Medulla oblongata (tissue), 1 donor: ENCODE data around the gene AK9.

Experiments used
- DNase-seq: peaks from one replicate; pipeline ENCODE4 v3.0.0-alpha.2; 2015; ENCODE audit errors: extremely low spot score

The AK9 gene

DNA sequence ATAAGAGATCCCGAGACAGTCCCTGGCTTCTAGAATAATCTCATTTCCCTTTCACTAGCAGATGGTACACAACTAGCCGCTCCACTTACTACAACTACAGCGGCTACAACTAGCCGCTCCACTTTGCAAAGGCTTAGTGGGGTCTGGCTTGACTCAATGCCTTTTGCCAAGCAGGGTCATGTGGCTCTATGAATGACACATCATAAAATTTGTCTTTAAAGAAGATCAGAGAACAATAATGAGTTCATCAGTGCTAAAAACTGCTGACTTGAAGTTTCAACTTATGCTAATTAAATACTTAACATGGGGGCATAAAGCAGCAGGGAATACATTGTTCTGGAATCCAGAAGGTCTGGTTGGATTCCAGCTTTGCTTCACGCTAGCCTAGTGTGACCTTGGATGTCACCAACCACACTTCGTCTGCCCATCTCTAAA, 233.4 kb downstream of the AK9 start:
- DNase-seq = no peak

DNA sequence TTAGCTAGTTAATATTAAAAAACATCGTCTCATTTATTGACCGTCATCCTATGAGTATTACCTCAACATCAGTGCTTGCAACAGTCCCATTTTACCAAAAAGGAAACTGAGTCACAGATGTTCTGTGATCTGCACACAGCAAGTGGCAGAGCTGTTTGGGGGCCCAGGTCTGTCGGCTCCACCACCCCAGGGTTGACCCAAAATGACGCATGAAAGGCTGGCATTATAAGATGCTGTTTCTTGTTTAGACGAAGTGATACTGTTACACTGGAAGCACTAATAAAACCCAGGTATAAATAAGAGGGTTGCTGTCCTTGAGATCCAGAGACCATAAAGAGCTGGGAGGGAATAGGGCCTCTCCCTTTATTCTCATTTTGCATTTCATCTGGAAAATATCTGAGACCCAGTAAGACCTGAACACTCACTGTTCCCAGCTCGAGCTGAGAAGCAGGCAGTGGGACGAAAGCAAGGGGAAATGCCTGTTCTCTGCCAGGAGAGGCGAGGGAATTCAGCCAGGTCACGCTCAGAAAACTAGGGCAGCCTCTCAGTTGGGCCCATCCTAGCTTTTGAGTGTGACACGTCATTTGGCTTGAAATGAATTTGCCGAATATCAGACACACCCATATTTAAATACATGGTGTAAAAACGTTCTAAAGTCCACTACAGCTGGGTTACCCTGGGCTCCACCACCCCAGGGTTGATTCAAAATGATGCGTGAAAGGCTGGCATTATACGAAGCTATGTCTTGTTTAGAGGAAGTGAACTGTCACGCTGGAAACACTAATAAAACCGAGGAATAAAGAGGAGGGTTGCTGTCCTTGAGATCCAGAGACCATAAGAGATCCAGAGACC, 234.1 kb downstream of the AK9 start:
- DNase-seq = peak; percentile 75

DNA sequence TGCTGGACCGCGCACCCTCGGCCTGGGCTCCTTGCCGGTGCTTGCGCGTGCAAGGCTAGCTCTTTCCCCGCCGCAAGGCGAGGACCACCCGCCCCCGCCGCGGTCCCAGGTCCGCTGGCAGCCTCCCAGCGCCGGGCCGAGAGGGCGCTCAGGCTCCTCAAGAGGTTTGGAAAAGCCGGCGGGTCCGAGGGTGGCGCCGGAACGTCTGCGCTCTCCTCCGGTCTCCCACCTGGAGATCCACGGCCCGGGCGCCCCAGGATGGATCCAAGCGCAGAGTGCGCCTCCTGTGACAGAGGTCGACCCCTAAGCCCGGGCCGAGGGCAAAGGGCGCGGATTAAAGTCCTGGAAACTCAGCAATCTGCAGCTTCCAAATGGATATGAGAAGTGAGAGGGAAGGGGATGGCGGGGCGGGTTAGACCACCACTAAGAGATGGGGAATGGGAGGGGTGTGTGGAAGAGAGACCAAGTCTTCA, 234.9 kb downstream of the AK9 start:
- no peak for DNase-seq

DNA sequence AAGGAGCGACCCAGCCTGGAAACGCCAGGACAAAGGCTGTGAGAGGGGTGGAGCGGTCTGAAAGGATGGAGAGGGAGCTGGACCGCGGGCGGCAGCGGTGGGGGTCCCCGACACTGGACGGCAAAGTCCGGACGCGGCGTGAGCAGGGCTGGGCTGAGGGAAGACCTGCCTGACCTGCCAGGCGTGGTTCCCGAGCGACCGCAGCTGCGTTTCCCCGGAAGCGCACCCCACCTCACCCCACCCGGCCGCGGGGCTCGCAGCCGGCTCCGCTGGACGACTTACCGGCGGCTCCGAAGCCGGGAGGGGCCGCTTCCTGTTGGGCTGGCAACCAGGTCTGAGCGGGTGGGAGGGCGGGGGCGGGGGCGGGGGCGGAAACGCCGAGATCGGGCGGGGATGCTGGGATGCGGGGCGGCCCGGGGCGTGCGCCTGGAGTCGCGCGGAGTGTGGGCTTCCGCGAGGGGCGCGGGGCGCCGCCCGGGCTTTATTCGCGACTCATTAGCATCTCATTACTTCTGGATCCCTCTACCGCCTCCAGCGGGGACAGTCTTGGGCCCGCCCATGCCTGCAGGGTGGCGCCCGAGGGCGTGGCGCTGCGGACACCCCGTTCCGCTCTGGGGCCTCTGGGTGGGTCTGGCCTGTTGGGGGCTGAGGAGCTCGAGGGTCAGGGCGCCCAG, 235.4 kb downstream of the AK9 start, which contains the start of gene MICAL1:
TSS of gene MICAL1 (minus strand) at position 336 of the 674 bp plus-strand sequence. CDS start 1,576 bp downstream, outside the sequence.
- DNase-seq = peak; percentile 72

DNA sequence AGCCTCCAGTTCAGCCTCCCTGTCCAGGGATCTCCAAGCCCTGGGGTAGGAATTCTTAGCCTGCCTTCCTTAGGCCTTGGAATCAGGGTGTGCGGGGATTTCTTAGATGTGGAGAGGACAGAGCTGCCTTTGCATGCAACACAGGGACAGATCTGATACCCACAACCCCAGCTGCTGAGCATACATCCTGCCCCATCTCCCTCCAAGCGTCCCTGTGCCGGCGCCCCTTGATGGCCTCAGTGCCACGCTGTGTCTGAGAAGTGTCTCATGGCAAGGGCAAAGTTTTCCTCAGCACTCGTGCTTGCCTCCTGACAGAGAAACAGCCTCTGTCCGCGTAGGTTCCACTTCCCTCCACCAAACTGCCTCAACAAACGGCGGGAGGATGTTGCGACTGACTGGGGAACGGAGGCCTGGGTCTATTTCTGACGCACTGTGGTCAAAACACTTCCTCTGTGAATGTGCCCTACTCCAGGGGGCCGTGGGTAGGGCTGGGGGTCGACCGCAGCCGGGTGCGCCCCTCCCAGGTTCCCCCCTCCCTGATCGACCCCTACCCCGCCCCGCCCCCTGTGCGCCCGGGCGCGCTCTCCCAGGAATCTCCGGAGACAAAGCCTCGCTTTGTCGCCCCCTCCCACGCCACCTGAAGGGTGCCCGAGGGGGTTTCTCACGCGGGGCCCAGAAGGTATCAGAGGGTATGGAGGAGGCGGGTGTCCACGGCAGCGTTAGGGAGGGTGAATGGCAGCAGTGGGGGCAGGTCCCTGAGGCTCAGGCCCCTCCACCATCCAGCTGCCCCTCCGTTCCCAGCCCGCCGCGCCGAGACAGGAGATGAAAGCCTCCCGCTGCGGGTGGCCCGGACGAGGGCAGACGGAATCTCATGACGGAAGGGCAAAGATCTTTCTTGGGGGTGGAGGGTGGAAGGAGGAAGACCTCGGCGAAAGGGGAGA, 236.2 kb downstream of the AK9 start:
- peak; percentile 86 for DNase-seq

DNA sequence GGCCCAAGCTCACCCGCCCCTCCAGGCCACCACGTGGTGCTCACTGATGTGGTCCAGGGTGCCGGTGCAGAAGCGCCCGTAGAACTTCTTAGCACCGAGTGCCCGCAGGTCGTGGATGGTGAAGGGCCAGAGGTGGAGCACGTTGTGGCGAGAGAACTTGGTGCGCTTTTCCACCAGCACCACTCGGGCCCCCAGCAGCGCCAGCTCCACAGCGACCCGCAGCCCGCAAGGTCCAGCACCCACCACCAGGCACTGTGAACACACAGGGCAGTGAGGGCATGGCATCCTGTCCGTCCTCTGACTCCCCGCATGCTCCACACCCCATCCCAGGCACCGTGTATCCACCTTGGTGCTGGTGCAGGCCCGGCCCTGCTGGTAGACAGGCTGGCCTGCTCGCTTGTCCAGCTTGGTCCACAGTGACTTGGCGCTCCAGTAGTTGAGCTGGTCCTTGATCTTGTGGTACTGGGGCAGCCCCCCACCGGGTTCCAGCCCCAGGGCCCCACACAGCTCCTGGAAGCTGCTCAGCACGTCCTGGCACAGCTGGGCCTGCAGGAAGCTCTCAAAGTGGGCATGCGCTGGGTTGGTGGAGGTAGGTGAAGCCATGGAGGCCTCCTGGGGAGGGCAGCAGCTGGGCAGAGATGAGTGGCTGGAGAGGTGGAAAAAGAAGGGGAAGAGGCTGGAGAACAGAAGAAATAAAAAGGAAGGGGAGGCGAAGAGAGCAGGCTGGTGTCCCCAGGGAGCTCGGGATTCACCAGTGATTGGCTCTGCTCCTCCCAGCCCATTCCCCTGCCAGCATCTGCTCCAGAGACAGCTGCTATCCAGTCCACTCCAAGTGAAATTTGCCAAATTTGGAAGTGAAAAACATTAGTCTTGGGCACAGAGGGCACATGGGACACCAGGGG, 237.2 kb downstream of the AK9 start:
- no peak for DNase-seq

DNA sequence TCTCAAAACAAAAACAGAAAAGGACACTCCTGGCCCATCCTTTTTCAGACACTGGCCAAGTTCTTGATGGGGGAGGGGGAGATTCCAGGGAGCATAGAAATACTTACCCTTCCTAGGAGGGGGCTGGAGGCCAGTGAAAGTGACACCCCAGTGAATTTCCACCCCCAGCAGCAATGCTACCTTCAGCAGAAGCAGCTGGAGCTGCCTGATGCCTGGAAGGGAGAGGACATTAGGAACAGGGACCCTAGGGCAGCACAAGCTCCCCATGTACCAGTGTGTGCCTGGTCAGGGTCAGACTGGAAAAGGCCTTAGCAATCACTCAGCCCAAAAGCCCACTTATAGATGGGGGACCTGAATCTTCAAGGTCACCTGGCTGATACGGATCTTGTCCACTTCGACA, 237.8 kb downstream of the AK9 start:
- no peak for DNase-seq

DNA sequence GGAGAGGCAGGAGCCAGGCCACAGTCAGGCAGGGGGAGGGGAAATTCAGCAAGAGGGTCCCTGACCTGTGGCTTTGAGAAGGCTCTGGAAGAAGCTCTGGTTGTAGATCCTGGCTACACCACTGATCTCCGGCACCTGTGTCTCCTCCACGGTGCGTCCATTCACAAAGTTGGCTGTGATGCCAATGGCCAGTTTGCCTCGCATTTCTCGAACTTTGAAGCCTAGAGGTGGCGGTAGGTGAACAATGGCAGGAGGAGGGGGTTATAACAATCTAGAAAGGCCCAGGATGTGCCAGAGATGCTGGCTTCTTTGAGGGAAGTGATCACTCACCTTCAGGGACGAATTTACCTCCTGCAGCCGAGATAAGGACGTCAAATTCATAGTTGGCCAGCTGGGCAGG, 238.8 kb downstream of the AK9 start:
- no peak for DNase-seq

DNA sequence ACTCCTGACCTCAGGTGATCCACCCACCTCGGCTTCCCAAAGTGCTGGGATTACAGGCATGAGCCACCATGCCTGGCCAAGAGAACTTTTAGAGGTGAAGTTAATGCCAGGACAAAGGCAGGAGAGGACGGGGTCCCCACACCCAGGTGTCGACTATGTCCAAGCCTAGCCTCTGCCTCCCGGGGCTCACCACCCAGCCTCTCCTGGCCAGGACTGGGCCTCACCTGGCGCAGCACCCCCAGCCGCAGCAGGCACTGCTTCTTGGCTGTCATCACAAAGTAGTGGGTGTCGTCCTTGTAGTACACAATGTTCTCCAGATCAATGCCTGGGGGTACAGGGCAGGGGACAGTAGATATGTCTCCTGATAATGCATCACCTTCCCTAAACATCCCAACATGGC, 239.6 kb downstream of the AK9 start:
- DNase-seq = no peak

DNA sequence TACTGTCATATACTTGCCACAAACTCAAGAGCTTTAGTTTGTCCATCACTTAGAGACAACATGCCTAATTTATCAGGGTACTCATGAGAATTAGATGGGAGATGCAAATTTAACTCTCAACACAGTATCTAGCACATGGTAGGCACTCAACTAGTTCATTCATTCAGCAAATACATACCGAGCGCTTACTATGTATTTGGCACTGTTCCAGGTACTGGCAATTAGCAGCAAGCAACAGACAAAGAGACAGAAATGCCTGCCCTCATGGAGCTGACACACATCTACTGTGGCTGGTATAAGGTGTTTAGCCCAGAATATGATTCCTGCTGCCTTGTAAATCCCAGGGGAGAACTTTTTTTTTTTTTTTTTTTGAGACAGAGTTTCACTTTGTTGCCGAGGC, 240.2 kb downstream of the AK9 start:
- DNase-seq = no peak

DNA sequence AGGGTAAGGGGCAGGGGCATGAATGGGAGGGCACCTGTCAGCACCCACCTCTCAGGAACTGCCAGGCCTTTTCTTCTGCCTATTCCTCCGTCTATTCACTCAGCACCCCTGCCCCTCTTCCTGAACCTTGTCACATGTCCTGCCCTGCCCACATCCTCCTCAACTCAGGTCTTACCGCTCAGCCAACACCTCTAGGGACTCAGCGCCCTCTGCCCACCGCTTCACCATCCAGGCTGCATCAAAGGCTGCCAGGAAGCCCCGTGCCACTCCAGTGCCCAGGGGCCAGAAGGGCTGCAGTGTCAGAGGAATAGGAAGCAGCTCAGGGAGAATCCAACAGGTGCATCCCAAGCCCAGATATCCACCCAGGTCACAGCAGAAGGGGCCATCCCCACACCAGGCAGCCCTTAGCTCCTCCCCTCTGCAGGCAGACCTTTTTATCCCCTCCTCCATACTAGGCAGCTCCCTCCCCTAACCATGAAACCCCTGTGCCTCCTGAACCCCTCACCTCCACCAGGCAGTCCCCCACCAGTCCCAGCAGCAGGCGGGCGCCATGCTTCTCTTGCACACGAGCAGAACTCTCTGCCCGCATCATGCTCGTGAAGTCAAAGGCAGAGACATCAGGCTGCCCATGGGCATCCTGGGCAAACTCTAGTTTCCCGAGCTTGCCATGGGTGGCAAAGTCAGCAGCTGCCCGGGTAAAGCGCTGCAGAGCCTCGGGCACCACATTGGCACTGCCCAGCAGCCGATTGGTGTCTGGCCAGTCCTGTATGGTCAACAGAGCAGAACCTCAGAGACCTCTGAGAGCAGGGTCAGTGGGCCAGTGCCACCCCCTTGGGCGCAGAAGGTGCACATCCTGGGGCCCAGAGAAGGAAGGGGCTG, 241.0 kb downstream of the AK9 start:
- no peak for DNase-seq

DNA sequence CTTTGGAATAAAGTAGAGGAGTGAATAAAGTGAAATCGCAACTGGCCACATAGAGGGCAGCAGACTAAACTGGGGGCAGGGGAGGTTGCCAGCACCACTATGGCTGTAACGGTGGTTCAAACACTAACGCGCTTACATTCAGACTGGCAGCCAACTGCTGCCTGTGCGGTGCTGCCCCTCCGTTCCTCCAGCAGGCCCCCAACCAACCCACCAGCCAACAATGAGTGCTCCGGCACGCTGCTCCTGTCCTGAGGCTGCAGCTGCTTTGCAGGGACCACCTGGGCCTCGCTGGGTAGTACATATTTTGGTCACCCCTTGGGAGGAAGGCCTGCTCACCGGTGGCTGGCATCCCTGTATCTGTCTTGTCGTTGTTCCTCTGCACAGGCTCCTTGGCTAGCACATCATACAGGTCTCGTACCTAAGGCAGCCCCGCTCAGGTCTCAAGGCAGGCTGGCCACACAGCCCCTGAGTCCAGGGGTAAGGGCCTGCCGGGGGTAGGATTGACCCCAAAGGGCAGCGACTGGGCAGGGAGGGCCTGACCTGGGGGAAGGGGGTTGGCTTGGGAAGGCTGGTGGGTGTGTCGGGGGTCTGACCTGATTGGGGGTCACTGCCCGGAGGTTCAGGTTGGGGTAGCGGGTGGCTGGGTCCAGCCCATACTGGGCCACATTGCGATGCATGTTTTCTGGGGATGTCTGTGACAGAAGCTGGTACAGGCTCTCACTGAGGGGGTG, 241.8 kb downstream of the AK9 start:
- DNase-seq = no peak

DNA sequence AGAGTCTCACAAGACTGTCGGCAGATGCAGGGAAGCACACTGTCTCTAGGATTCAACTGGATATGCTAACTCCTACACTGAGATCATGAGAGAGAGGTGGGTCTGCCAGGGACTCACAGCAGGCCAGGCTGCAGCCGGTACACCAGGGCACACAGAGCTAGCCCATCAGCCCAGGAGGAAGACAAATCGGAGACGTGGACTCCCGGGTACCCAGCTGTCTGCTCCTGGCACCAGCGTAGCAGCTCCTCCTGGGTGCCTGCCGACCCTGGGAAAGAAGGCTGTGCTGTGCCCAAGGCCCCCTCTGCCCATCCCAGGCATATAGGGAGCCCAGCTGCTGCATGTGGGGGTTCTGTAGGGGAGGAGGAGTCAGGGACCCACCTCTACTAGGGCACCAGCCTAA, 242.4 kb downstream of the AK9 start:
- no peak for DNase-seq

DNA sequence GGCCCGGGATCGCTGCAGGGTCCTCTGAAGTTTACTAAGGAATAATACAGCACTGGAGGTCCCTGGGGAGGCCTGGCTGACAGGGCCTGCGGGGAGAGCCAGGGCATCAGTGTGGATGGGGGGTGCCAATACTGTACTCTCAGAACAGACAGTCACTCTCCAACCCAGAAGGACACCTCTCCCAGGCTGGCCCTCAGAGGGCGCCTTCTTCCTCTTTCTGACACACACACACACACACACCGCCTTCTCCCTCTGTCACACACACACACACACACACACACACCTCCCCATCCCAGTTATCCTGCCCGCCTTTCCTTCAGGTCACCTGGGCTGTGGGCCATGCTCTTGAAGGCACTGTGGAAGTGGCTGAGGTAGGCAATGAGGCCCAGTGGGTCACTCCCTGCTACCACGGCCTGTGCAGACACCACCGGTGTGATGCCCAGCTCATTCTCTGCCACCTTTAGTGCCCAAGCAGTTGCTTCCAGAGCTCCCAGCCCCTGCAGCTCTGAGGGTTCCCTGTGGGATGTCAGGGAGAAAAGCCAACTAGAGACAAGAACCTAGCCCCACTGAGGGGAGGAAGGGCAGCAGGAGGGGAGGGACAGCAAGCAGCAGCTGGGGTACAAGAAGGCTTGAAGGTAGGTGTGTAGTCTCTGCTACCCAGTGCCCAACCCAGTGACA, 243.0 kb downstream of the AK9 start:
- DNase-seq = no peak

DNA sequence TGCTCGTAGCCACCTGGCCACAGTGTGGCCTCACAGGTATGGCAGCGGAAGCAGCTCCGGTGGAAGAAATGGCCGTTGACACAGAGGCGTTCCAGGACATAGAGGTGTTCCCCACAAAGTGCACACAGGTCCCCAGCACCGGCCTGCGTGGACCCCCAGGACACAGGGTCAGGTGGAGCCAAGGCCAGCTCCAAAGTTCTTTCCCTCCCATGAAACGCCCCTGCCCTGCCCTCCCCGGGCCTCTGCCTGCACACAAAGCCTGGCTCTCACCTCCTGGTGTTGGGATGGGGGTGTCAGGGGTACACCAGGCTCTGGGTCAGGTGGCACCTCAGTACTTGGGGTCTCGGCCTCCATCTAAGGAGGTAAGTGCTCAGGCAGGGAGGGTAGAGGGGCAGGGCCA, 243.9 kb downstream of the AK9 start:
- no peak for DNase-seq

DNA sequence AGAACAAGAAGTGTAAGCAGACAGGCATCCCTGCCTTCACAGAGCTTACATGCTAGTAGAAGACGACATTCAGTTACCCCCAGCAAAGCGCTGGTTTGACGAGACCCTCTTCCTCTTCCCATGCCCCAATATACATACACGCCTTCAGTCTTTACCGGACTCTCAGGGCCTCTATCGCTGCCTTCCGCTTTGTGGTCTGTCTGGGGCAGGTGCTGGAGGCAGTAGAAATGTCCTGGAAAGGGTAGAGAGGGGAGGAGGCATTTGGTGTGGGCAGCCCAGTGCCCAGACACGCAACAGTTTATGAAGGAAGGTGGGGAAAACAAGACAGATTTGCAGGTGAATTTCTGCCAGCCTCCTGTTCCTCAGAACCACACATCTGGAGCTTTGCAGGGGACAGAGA, 244.5 kb downstream of the AK9 start:
- no peak for DNase-seq

DNA sequence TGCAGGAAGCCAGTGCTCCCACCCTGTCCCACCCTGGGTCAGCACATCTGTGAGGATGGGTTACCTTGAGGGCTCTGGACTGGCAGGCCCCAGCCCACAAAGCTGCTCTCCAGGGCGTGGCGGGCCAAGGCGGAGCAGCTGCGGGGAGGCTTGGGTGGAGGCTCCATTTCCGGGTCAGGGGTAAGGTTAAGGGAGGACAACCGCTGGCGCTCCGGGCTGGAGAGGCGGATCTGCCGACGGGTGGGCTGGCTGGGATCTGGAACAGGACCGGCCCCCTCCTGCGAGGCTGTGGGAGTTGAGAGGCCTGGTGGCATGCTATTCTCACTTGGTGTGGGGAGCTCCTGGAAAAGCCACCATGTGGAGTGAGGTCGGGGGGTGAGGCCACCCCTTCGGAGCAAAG, 244.9 kb downstream of the AK9 start:
- DNase-seq = no peak

DNA sequence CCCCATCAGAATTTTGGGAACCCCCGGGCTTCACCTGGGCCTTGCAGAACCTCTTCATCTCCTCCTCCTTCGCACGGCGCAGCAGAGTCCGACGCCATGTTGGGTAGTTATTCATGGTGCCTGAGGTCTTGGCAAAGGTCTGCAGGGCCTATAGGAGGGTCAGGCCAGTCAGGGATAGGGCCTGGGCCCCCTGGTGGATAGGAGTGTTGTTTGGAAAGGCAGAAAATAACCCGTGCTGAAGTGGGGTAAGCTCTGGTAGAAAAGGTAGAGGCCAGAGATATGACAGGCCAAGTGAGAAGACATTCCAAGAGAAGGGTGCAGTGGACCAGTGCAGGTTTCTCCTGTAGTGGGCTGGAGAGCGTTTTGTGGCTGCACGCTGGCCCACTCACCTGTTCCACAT, 245.6 kb downstream of the AK9 start:
- no peak for DNase-seq
